GM12878 (cell line): ENCODE data around the gene ZSCAN9. TPM values are rescaled to one million over a fixed set of nuclear protein-coding genes. Genes with fewer than 3 reads are reported as not detected.

ENCODE experiments used
- CBFB ChIP-seq: IDR thresholded peaks from 2 replicates; pipeline ENCODE4 v1.6.1; 2016; ENCODE audit warnings: antibody characterized with exemption, low read depth
- CBX5 ChIP-seq: sonication (generic); IDR thresholded peaks from 2 replicates; pipeline ENCODE4 v1.6.1; 2016; ENCODE audit warnings: low read depth, moderate library complexity, mild to moderate bottlenecking, inconsistent platforms
- CHD4 ChIP-seq: fragments of 200-600 bp; sonication (generic); IDR thresholded peaks from 2 replicates; pipeline ENCODE4 v1.6.1; 2016; ENCODE audit warnings: mild to moderate bottlenecking
- CREB1 ChIP-seq: IDR thresholded peaks from 2 replicates; pipeline ENCODE4 v1.6.1; 2012; ENCODE audit warnings: low read depth, mild to moderate bottlenecking, inconsistent platforms
- GATAD2B ChIP-seq: fragments of 450-650 bp; conservative IDR thresholded peaks from 2 replicates; pipeline ENCODE4 v1.6.1; 2017; ENCODE audit warnings: low read depth, mild to moderate bottlenecking, moderate library complexity
- HDAC6 ChIP-seq: fragments of 200-600 bp; sonication (generic); IDR thresholded peaks from one replicate; pipeline ENCODE4 v1.8.0; 2017; ENCODE audit warnings: antibody characterized with exemption; ENCODE audit not compliant: unreplicated experiment
- IKZF1 ChIP-seq: fragments of 450-650 bp; conservative IDR thresholded peaks from 2 replicates; pipeline ENCODE4 v1.6.1; 2017; ENCODE audit warnings: antibody characterized with exemption, mild to moderate bottlenecking
- NFXL1 ChIP-seq: fragments of 450-650 bp; IDR thresholded peaks from 2 replicates; pipeline ENCODE4 v1.6.1; 2017; ENCODE audit warnings: antibody characterized with exemption, mild to moderate bottlenecking, borderline replicate concordance
- POLR2AphosphoS2 ChIP-seq: IDR thresholded peaks from 2 replicates; pipeline ENCODE4 v1.6.1; 2011; ENCODE audit warnings: low read depth, mild to moderate bottlenecking, low read length, improper control_type of control experiment, moderate library complexity
- POU2F2 ChIP-seq: IDR thresholded peaks from 3 replicates; pipeline ENCODE4 v1.6.1; 2011; ENCODE audit warnings: low read depth, mild to moderate bottlenecking, low read length, borderline replicate concordance
- RB1 ChIP-seq: fragments of 450-650 bp; formaldehyde crosslinking; IDR thresholded peaks from 2 replicates; pipeline ENCODE4 v1.6.1; 2017; ENCODE audit warnings: mild to moderate bottlenecking, borderline replicate concordance
- RBBP5 ChIP-seq: fragments of 200-600 bp; sonication (generic); conservative IDR thresholded peaks from 2 replicates; pipeline ENCODE4 v1.6.1; 2016
- RCOR1 ChIP-seq: conservative IDR thresholded peaks from 2 replicates; pipeline ENCODE4 v1.6.1; 2012; ENCODE audit warnings: low read depth, low read length, improper control_type of control experiment
- SIN3A ChIP-seq: IDR thresholded peaks from 2 replicates; pipeline ENCODE4 v1.6.1; 2012; ENCODE audit warnings: low read depth, low read length, improper control_type of control experiment
- SMAD1 ChIP-seq: fragments of 450-650 bp; IDR thresholded peaks from 2 replicates; pipeline ENCODE4 v1.6.1; 2018; ENCODE audit warnings: mild to moderate bottlenecking, low read depth; ENCODE audit not compliant: partially characterized antibody
- SREBF2 ChIP-seq: IDR thresholded peaks from 2 replicates; pipeline ENCODE4 v1.6.1; 2012; ENCODE audit warnings: mild to moderate bottlenecking, low read length
- WRNIP1 ChIP-seq: IDR thresholded peaks from 2 replicates; pipeline ENCODE4 v1.6.1; 2011; ENCODE audit warnings: low read depth, low read length, improper control_type of control experiment, borderline replicate concordance
- ZNF207 ChIP-seq: fragments of 450-650 bp; IDR thresholded peaks from 2 replicates; pipeline ENCODE4 v1.6.1; 2014; ENCODE audit warnings: antibody characterized with exemption, mild to moderate bottlenecking, borderline replicate concordance
- polyA plus RNA-seq, 11 experiments: library from polyadenylated mRNA; depleted of rRNA in 4 of 11; unstranded in 6 of 11; stranded (reverse) in 5 of 11; fragments of >200 nt; fragmentation: Nextera tagmentation in 4 of 11; fragmentation: Illumina TruSeq in 1 of 11; extraction: Ambion mirVana in 4 of 11; extraction: Trizol in 1 of 11; gene quantifications; 1 replicate in 1 of 11; 2 replicates in 10 of 11; pipeline versions ENCODE4 v1.2.1 to v1.2.3, GENCODE V29; 2011 to 2016; ENCODE audit warnings: inconsistent platforms in 2 of 11, missing spikeins in 2 of 11, low read depth in 1 of 11
- total RNA-seq, 4 experiments: library from RNA; depleted of rRNA in 3 of 4; stranded (reverse); fragments of >200 nt in 3 of 4; fragmentation: Illumina TruSeq in 1 of 4; extraction: Trizol in 1 of 4; gene quantifications; 2 replicates each; pipeline versions ENCODE4 v1.2.1 to v1.2.3, GENCODE V29; 2013 to 2021
- TF ChIP-seq, protein P1 (sequence below): fragments of 450-650 bp; formaldehyde crosslinking; IDR thresholded peaks from 2 replicates; pipeline ENCODE4 v1.4.0; 2020; ENCODE audit warnings: mild to moderate bottlenecking, moderate library complexity
- TF ChIP-seq, protein P2 (sequence below): fragments of 450-650 bp; IDR thresholded peaks from 2 replicates; pipeline ENCODE4 v1.6.1; 2018; ENCODE audit warnings: mild to moderate bottlenecking, low read depth, moderate library complexity; ENCODE audit not compliant: partially characterized antibody
- TF ChIP-seq, protein P3 (sequence below): IDR thresholded peaks from 2 replicates; pipeline ENCODE4 v1.6.1; 2012; ENCODE audit warnings: low read length, inconsistent platforms
- TF ChIP-seq, protein P4 (sequence below): fragments of 450-650 bp; IDR thresholded peaks from 2 replicates; pipeline ENCODE4 v1.6.1; 2014; ENCODE audit warnings: mild to moderate bottlenecking

ZSCAN9 gene
- total and polyA plus RNA-seq, 10 of the 15 experiments (the other 5 are each of a cell fraction or from before 2014, with no cell fraction given): 8.1 to 28.7 (median 17.4) TPM

DNA sequence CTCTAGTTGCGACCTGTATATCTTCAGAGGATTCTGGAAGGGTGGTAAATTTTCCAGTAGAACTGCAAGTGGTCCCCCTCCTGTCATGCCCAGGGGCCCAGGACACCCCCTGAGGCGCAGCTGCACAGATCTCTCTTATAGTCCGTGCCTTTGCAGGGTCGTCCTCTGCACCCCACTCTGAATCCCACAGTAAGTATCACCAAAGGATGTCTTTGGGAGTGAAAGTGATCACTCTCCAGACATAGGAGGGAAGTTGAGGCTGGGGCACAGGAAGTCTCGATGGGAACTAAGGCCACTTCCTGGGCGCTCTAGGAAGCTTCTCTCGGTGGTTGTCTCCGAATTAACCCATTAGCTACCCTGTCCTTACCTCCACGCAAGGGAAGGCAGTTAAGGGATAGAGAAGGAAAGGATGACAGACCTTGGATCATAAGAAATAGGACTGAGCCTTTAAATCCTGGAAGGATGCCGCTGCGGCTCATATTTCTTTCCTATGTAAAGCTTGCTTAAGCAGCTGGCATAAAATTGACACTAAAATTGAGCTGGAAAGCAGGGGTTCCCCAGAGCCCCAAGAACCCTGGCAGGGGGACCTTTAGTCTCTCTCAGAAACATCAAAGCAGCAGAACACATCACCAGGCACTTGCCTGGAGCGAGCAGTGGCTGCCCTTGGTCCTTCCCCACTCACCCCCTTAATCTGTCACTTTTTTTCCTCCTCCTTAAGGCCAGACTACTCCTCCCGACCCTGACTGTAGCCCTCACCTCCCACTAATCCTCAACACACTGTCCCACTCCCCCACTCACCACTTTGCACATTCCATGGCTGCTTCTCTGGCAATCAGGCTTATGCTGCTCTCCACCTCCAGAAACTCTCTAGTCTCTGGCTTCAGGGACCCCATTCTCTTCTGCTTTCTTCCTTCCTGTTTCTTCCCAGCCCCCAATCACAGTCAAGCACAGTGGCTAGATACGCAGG is 27.2 kb downstream of the ZSCAN9 start, which contains the start of gene ZKSCAN4 (continued):
- TF ChIP-seq, protein P1, sequence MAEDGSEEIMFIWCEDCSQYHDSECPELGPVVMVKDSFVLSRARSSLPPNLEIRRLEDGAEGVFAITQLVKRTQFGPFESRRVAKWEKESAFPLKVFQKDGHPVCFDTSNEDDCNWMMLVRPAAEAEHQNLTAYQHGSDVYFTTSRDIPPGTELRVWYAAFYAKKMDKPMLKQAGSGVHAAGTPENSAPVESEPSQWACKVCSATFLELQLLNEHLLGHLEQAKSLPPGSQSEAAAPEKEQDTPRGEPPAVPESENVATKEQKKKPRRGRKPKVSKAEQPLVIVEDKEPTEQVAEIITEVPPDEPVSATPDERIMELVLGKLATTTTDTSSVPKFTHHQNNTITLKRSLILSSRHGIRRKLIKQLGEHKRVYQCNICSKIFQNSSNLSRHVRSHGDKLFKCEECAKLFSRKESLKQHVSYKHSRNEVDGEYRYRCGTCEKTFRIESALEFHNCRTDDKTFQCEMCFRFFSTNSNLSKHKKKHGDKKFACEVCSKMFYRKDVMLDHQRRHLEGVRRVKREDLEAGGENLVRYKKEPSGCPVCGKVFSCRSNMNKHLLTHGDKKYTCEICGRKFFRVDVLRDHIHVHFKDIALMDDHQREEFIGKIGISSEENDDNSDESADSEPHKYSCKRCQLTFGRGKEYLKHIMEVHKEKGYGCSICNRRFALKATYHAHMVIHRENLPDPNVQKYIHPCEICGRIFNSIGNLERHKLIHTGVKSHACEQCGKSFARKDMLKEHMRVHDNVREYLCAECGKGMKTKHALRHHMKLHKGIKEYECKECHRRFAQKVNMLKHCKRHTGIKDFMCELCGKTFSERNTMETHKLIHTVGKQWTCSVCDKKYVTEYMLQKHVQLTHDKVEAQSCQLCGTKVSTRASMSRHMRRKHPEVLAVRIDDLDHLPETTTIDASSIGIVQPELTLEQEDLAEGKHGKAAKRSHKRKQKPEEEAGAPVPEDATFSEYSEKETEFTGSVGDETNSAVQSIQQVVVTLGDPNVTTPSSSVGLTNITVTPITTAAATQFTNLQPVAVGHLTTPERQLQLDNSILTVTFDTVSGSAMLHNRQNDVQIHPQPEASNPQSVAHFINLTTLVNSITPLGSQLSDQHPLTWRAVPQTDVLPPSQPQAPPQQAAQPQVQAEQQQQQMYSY (CRISPR knock-in tag): no peak
- TF ChIP-seq NFXL1 (no peak), CHD4 (no peak), GATAD2B (no peak), CBX5 (peak; percentile 44; the same call in 1 of the 2 replicates), POU2F2 (no peak), WRNIP1 (no peak), SIN3A (peak; percentile 56), HDAC6 (no peak), ZNF207 (peak; percentile 45; the same call in 1 of the 2 replicates), CBFB (peak; percentile 68; the same call in 1 of the 2 replicates), RCOR1 (no peak), SREBF2 (no peak), RBBP5 (no peak), RB1 (peak; percentile 60; the same call in 1 of the 2 replicates), CREB1 (peak; percentile 46; the same call in 1 of the 2 replicates), SMAD1 (no peak), POLR2AphosphoS2 (no peak), IKZF1 (peak; percentile 85)
- TF ChIP-seq, protein P2, sequence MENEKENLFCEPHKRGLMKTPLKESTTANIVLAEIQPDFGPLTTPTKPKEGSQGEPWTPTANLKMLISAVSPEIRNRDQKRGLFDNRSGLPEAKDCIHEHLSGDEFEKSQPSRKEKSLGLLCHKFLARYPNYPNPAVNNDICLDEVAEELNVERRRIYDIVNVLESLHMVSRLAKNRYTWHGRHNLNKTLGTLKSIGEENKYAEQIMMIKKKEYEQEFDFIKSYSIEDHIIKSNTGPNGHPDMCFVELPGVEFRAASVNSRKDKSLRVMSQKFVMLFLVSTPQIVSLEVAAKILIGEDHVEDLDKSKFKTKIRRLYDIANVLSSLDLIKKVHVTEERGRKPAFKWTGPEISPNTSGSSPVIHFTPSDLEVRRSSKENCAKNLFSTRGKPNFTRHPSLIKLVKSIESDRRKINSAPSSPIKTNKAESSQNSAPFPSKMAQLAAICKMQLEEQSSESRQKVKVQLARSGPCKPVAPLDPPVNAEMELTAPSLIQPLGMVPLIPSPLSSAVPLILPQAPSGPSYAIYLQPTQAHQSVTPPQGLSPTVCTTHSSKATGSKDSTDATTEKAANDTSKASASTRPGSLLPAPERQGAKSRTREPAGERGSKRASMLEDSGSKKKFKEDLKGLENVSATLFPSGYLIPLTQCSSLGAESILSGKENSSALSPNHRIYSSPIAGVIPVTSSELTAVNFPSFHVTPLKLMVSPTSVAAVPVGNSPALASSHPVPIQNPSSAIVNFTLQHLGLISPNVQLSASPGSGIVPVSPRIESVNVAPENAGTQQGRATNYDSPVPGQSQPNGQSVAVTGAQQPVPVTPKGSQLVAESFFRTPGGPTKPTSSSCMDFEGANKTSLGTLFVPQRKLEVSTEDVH: peak; percentile 91
- TF ChIP-seq, protein P3, sequence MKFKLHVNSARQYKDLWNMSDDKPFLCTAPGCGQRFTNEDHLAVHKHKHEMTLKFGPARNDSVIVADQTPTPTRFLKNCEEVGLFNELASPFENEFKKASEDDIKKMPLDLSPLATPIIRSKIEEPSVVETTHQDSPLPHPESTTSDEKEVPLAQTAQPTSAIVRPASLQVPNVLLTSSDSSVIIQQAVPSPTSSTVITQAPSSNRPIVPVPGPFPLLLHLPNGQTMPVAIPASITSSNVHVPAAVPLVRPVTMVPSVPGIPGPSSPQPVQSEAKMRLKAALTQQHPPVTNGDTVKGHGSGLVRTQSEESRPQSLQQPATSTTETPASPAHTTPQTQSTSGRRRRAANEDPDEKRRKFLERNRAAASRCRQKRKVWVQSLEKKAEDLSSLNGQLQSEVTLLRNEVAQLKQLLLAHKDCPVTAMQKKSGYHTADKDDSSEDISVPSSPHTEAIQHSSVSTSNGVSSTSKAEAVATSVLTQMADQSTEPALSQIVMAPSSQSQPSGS: no peak
- TF ChIP-seq, protein P4, sequence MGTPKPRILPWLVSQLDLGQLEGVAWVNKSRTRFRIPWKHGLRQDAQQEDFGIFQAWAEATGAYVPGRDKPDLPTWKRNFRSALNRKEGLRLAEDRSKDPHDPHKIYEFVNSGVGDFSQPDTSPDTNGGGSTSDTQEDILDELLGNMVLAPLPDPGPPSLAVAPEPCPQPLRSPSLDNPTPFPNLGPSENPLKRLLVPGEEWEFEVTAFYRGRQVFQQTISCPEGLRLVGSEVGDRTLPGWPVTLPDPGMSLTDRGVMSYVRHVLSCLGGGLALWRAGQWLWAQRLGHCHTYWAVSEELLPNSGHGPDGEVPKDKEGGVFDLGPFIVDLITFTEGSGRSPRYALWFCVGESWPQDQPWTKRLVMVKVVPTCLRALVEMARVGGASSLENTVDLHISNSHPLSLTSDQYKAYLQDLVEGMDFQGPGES: no peak
